Muscle layer of duodenum (tissue), 2 donors: ENCODE results near the gene DOCK1.

Source experiments
- H3K27ac ChIP-seq: one replicate; pipeline ENCODE4 v1.7.0; 2013; ENCODE audit warnings: mild to moderate bottlenecking, low read length
- H3K27me3 ChIP-seq: one replicate; pipeline ENCODE4 v1.7.0; 2013; ENCODE audit warnings: low read depth, mild to moderate bottlenecking, control low read depth, low read length
- H3K36me3 ChIP-seq, 2 donors: one replicate each; pipeline ENCODE4 v1.7.0; 2013; ENCODE audit warnings: low read length in 2 of 2, control low read depth in 1 of 2, mild to moderate bottlenecking in 1 of 2; ENCODE audit not compliant: insufficient read depth in 2 of 2, control insufficient read depth in 1 of 2
- H3K4me1 ChIP-seq, 2 donors: one replicate each; pipeline ENCODE4 v1.7.0; 2013; ENCODE audit warnings: low read length in 2 of 2, mild to moderate bottlenecking in 2 of 2, control low read depth in 1 of 2, moderate library complexity in 1 of 2; ENCODE audit not compliant: insufficient read depth in 2 of 2, control insufficient read depth in 1 of 2
- H3K4me3 ChIP-seq, 2 donors: one replicate each; pipeline ENCODE4 v1.7.0; 2013; ENCODE audit warnings: low read length in 2 of 2, low read depth in 1 of 2, mild to moderate bottlenecking in 1 of 2
- H3K9me3 ChIP-seq, 2 donors: one replicate each; pipeline ENCODE4 v1.7.0; 2013; ENCODE audit warnings: low read length in 2 of 2, control low read depth in 1 of 2, mild to moderate bottlenecking in 1 of 2; ENCODE audit not compliant: control insufficient read depth in 1 of 2
- donor health status: healthy.

Gene DOCK1

DNA sequence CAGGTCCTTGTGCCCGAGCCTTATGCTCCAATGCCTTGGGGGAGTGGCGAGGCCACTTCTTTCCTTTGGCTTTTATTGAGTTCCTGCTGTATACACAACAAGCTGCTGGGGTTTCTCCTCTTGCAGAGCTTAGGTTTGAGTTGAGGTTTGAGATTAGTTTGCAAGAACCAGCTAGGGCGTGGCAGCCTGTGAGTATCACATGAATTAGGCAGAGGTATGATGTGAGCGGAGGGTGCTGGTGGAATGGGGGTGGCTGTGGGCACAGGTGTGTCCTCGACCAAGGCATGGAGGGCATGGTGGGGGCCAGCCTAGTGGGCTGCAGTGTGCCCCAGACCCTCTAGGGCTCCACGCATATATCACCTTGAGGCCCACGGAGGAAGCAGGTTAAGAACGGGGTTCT is 123.3 kb downstream of the DOCK1 start:
- no peaks in the 10 kb centered on the region for H3K27me3 ChIP-seq
- no peaks in the 10 kb centered on the region for H3K9me3 ChIP-seq
- peaks cover 31 to 59% of the 10 kb centered on the region in 2 donors for H3K36me3 ChIP-seq

DNA sequence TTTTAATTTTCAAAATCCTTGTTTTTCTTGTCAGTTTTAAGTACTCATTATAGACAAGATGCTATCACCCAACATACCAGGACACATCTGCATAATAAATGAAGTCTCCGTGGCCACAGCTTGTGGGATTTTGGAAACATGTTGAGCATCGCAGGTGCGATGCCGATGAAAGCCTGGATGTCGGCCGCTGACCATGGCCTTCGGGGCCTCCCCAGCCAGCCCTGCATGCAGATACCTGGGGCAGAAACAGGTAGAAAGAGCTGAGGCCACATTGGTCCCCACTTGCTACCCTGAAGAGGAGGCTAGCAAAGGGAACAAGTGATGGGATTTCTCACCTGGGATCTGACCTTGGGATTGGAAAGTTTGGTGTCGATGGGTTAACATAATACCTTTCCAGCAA is 123.8 kb downstream of the DOCK1 start:
- Histone ChIP-seq H3K27ac (no peak overlapping the region), H3K9me3 (no peaks in the 10 kb centered on the region), H3K36me3 (peaks cover 33 to 65% of the 10 kb centered on the region in 2 donors), H3K4me1 (peaks cover 0 to 6% of the 10 kb centered on the region in 2 donors), H3K27me3 (no peaks in the 10 kb centered on the region), H3K4me3 (no peak overlapping the region)

More for the DNA sequence above, 123.3 kb downstream of the DOCK1 start:
- Histone ChIP-seq H3K4me3 (no peak overlapping the region), H3K27ac (no peak overlapping the region), H3K4me1 (peaks cover 0 to 8% of the 10 kb centered on the region in 2 donors)

- H3K9me3 ChIP-seq = no peaks in the 10 kb centered on the region
- no peaks in the 10 kb centered on the region for H3K4me1 ChIP-seq
- peaks cover 40 to 70% of the 10 kb centered on the region in 2 donors for H3K36me3 ChIP-seq
- H3K4me3 ChIP-seq = no peak overlapping the region
- no peaks in the 10 kb centered on the region for H3K27me3 ChIP-seq
- H3K27ac ChIP-seq = no peak overlapping the region
These were observed 128.2 kb downstream of the DOCK1 start for GRCh38 chr10:127033216-127034033.

DNA sequence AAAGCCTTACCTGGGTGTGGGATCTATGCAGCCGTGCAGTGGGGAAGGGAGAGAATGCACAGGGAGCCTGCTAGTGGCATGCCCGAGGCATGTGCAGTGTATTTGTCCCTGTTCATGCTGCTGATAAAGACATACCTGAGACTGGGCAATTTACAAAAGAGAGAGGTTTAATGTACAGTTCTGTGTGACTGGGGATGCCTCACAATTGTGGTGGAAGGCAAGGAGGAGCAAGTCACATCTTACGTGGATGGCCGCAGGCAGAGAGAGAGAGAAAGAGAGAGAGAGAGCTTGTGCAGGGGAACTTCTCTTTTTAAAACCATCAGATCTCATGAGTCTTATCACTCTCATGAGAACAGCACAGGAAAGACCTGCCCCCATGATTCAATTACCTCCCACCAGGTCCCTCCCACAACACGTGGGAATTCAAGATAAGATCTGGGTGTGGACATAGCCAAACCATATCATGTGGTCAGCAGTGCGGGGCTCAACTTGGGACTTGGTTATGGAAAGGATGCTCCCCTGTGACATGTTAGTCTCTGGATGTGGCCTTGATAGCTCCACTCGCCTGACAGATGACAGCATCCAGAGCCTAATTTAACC is 128.9 kb downstream of the DOCK1 start:
- H3K36me3 ChIP-seq = peaks cover 44 to 70% of the 10 kb centered on the region in 2 donors
- no peaks in the 10 kb centered on the region for H3K4me1 ChIP-seq

DNA sequence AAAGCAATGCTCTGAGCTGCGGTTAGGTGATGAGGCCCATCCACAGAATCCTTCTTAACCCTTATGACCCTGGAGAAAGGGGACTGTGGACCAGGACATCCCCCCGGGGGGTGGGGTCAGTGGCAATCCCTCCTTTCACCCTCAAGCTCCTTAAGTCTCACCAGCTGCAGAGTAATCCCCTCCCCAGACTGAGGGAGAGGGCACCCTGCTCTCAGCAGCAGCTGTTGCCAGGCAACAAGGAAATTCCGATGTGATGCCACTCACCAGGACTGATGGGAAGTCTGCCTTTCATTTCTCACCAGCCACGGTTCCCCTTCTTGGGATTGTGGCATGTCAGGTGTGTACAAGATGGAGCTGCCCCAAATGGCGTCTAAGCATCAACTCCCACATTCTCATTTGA is 129.6 kb downstream of the DOCK1 start:
- Histone ChIP-seq H3K27me3 (no peaks in the 10 kb centered on the region), H3K4me3 (no peak overlapping the region), H3K9me3 (no peaks in the 10 kb centered on the region), H3K36me3 (peaks cover 44 to 73% of the 10 kb centered on the region in 2 donors), H3K27ac (no peak overlapping the region), H3K4me1 (no peaks in the 10 kb centered on the region)

More for the DNA sequence above, 128.9 kb downstream of the DOCK1 start:
- Histone ChIP-seq H3K9me3 (no peaks in the 10 kb centered on the region), H3K4me3 (no peak overlapping the region), H3K27me3 (no peaks in the 10 kb centered on the region), H3K27ac (no peak overlapping the region)

DNA sequence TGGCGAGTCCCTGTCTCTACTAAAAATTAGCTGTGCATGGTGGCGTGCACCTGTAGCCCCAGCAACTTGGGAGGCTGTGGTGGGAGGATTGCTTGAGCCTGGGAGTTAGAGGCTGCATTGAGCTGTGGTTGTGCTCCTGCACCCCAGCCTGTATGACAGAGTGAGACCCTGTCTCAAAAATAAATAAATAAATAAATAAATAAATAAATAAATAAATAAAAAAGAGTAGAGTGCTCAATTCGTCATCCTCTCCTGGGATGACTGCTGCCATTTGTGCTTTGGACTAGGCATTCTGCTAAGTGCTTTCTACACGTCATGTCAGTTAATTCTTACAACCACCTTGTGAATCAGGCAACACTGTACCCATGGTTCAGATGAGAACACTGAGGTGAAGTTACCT is 130.6 kb downstream of the DOCK1 start:
- no peaks in the 10 kb centered on the region for H3K9me3 ChIP-seq
- H3K36me3 ChIP-seq = peaks cover 49 to 63% of the 10 kb centered on the region in 2 donors
- no peak overlapping the region for H3K27ac ChIP-seq
- no peaks in the 10 kb centered on the region for H3K4me1 ChIP-seq
- H3K4me3 ChIP-seq = no peak overlapping the region
- H3K27me3 ChIP-seq = no peaks in the 10 kb centered on the region

GRCh38 chr10:127036987-127037386 is 131.8 kb downstream of the DOCK1 start:
- no peaks in the 10 kb centered on the region for H3K27me3 ChIP-seq
- peaks cover 47 to 57% of the 10 kb centered on the region in 2 donors for H3K36me3 ChIP-seq
- H3K4me1 ChIP-seq = no peaks in the 10 kb centered on the region
- no peak overlapping the region for H3K4me3 ChIP-seq
- no peaks in the 10 kb centered on the region for H3K9me3 ChIP-seq
- H3K27ac ChIP-seq = no peak overlapping the region

DNA sequence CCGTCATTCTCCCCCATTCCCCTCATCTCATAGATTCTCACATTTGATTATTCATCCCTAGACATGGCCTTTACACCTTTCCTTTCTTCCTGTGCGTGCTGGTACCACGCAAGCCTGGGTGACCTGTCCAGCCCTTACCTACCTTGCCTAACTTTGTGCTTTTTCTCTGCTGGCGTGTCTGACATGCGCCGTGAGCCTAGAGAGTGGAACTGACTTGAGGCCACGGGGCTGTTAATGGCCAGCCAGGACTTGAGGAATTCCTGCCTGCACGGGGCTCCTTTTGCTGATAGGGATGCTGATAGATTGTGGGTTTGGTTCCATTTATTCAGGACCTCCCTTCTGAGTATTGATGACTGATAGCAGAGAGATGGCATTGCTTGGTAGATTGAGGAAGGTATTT is 134.2 kb downstream of the DOCK1 start:
- no peaks in the 10 kb centered on the region for H3K9me3 ChIP-seq
- no peaks in the 10 kb centered on the region for H3K4me1 ChIP-seq
- no peak overlapping the region for H3K27ac ChIP-seq
- H3K4me3 ChIP-seq = no peak overlapping the region
- peaks cover 39 to 50% of the 10 kb centered on the region in 2 donors for H3K36me3 ChIP-seq
- no peaks in the 10 kb centered on the region for H3K27me3 ChIP-seq

- Histone ChIP-seq H3K27me3 (no peaks in the 10 kb centered on the region), H3K9me3 (no peaks in the 10 kb centered on the region), H3K4me3 (no peak overlapping the region), H3K4me1 (no peaks in the 10 kb centered on the region), H3K27ac (no peak overlapping the region), H3K36me3 (peaks cover 32 to 39% of the 10 kb centered on the region in 2 donors)
These were observed 135.5 kb downstream of the DOCK1 start for GRCh38 chr10:127040756-127041155.

DNA sequence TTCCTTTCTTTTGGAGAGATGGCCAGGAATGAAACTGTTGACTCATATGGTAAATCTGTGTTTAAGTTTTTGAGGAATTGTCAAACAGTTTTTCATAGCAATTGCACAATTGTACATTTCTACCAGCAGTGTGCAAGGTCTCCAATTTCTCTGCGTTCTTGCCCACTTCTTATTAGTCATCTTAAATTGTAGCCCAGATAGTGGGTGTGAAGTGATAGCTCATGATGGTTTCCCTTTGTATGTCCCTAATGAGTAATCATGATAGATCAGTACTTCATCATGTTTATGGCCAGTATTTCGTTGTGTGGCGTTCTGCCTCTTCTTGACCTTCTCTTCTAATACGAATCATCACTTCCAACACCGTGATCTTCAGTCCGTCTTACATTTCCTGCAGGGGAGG is 136.3 kb downstream of the DOCK1 start:
- no peak overlapping the region for H3K27ac ChIP-seq
- H3K9me3 ChIP-seq = no peaks in the 10 kb centered on the region
- H3K36me3 ChIP-seq = peaks cover 32 to 37% of the 10 kb centered on the region in 2 donors
- no peak overlapping the region for H3K4me3 ChIP-seq
- H3K27me3 ChIP-seq = no peaks in the 10 kb centered on the region
- H3K4me1 ChIP-seq = no peaks in the 10 kb centered on the region

DNA sequence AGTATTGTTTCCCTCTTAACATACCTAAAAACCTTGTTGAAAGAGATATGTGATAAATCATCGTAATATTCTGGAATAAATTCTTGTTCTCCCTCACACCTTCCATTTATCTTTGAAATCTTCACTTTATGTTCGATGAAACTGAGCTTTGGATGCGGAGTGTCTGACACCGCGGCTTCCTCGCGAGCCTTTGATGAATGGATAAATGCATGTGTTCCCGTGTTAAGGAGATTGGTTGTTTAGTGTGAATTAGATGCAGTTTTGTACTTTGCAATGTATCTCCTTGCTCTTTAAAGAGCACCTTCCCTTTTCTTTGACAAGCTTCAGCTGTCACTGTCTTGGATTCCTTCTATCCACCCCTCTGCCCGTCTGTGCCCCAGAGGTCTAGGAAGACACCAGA is 138.1 kb downstream of the DOCK1 start:
- Histone ChIP-seq H3K27me3 (no peaks in the 10 kb centered on the region), H3K36me3 (peaks cover 26 to 30% of the 10 kb centered on the region in 2 donors), H3K9me3 (no peaks in the 10 kb centered on the region), H3K4me1 (no peaks in the 10 kb centered on the region), H3K27ac (no peak overlapping the region), H3K4me3 (no peak overlapping the region)
